ENCODE measurements around the gene TPP2.

DNA sequence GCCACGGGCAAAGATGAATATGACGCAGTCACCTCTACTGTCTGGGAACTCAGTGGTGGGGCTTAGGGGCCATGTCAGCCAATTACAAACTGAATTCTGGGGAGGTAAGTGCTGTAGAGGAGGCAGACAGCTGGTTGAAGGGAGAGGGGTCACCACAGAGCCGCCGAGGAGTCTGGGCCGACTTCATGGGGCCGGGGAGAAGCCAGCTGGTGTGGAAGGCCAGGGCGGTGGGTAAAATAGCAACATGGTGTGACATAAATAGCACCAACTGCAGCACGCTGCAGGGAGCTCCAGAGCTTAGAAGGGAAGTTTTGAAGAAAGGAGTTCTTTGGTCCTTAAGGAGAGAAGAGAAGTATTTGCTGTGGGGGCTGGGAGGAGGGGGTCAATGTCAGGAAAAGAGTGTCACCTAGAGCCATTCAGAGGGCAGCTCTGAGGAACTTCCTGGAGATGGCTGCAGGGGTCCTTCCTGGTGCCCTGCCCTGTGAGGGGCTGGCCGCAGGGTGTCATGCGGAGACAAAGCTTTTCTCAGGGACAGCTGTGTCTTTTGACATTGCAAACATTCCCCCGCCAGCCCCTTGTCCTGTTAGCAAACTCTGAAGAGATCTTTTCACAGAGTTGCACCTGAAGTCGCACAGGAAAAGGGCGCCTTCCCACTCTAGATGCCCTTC lies 91.7 kb downstream of the TPP2 start:
- TF ChIP-seq, protein P1, sequence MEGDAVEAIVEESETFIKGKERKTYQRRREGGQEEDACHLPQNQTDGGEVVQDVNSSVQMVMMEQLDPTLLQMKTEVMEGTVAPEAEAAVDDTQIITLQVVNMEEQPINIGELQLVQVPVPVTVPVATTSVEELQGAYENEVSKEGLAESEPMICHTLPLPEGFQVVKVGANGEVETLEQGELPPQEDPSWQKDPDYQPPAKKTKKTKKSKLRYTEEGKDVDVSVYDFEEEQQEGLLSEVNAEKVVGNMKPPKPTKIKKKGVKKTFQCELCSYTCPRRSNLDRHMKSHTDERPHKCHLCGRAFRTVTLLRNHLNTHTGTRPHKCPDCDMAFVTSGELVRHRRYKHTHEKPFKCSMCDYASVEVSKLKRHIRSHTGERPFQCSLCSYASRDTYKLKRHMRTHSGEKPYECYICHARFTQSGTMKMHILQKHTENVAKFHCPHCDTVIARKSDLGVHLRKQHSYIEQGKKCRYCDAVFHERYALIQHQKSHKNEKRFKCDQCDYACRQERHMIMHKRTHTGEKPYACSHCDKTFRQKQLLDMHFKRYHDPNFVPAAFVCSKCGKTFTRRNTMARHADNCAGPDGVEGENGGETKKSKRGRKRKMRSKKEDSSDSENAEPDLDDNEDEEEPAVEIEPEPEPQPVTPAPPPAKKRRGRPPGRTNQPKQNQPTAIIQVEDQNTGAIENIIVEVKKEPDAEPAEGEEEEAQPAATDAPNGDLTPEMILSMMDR (IDR thresholded peaks at IDR 0.05; ENCODE audit: poor library complexity), result no peak
- TF ChIP-seq EZH2phosphoT487 (IDR thresholded peaks at IDR 0.05; ENCODE audit: low read depth, severe bottlenecking, unreplicated experiment) (no peak), EZH2 (IDR thresholded peaks at IDR 0.05; ENCODE audit: borderline replicate concordance) (no peak)
